Coronary artery (tissue), 2 donors: ENCODE measurements around the gene TRIM71.
"Not testable (repeated sequence)": the region's sequence is repeated elsewhere in the genome, so short reads cannot be mapped to it uniquely, and the experiment has no call there.

Source experiments
- DNase-seq: peaks from one replicate; pipeline ENCODE4 v3.0.0-alpha.2; 2017; ENCODE audit warnings: low spot score
- H3K27ac ChIP-seq, 2 donors: fragments of 200-600 bp; sonication (generic); one replicate each; pipeline ENCODE4 v1.5.1; 2016 to 2019
- H3K4me3 ChIP-seq: fragments of 200-600 bp; sonication (generic); 2 replicates; pipeline ENCODE4 v1.5.1; 2016; ENCODE audit warnings: mild to moderate bottlenecking, moderate library complexity
- TF ChIP-seq, protein P1 (sequence below): fragments of 200-600 bp; sonication (generic); IDR thresholded peaks from one replicate; pipeline ENCODE4 v1.5.1; 2019; ENCODE audit warnings: antibody characterized with exemption

Gene TRIM71

DNA sequence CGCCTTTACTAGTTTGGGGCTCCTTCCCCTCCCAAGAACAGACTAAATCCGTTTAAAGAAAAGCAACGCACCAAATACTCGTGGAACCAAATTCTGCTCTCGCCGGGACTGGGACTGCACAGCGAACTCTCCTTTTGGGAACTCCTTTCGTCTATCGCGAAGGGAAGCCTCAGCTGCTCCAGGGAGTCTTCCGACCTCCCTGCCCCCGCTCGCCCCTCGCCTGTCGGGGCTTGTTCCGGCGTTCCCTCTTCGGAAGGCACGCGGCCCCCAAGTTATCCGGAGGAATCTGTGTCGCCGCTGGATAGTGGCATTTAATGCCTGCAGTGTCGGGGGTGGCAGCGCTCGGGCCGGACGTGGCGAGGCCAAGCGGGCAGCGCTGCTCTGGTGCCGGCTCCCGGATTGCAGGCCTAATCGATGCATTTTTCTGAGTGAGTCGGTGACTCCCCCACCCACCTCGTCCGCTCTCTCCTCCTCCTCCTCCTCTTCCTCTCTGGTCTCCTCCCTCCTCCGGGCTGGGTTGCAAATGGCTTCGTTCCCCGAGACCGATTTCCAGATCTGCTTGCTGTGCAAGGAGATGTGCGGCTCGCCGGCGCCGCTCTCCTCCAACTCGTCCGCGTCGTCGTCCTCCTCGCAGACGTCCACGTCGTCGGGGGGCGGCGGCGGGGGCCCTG is at the start of gene TRIM71:
TSS of gene TRIM71 (plus strand) at position 440 of the 671 bp plus-strand sequence. CDS start at position 524, 84 bp downstream.
- Histone ChIP-seq H3K27ac (no peak within 1 kb of the TSS), H3K4me3 (peak within 1 kb of the TSS; percentile 64)
- DNase-seq, result no peak
- TF ChIP-seq, protein P1, sequence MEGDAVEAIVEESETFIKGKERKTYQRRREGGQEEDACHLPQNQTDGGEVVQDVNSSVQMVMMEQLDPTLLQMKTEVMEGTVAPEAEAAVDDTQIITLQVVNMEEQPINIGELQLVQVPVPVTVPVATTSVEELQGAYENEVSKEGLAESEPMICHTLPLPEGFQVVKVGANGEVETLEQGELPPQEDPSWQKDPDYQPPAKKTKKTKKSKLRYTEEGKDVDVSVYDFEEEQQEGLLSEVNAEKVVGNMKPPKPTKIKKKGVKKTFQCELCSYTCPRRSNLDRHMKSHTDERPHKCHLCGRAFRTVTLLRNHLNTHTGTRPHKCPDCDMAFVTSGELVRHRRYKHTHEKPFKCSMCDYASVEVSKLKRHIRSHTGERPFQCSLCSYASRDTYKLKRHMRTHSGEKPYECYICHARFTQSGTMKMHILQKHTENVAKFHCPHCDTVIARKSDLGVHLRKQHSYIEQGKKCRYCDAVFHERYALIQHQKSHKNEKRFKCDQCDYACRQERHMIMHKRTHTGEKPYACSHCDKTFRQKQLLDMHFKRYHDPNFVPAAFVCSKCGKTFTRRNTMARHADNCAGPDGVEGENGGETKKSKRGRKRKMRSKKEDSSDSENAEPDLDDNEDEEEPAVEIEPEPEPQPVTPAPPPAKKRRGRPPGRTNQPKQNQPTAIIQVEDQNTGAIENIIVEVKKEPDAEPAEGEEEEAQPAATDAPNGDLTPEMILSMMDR, result no peak

DNA sequence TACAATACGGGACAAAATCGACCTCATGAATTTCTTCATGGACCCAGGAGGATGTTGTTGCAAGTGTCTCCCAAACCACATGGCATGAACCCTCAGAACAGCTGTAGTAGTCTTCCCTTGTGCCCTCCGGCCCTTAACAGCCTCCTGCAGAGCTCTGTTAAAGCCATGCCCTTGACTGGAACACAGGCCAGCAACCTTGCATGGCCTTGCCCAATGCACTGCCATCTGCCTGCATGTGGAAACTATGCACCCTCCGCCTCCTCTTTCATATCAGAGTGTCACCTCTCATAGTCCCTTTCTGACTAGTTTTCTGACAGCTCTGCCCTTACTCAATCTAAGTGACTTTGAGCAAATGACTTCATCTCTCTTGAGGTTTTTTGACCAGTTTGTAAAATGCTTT is 39.4 kb upstream of the TRIM71 start:
- TF ChIP-seq, protein P1, result no peak

DNA sequence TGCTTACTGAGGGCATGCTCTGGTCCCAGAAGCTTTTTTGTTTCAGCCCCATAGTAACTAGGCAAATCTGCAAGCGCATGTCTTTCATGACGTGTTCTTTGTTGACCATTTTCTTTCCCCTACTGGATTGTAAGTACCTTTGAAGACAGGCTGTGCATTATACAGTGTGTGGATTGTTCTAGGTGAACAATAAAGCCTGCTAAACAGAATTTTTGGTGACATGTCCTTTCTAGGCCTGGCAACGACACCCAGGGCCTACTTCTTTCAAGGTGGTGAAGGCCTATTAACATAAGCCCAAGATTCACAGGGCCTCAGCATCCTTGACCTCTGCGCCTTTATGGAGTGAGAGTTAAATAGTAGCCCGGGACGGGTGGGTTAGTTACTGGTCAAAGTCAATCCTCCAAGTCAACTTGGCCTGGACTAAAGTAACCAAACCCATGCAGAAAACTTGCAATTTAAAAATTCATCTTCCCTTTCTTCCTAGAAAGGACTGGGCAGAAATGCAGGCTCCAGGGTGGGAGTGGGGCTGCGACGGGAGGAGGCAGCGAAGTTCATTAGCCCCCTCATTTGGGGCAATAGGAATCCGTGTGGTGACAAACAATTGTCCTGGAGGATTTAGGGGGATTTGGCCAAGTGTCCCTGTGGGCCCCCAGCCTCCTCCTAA is 37.6 kb upstream of the TRIM71 start:
- TF ChIP-seq, protein P1, result no peak
- Histone ChIP-seq H3K27ac (no peak overlapping the region), H3K4me3 (peak overlapping the region; percentile 74)
- DNase-seq, result no peak

More for the DNA sequence above, 39.4 kb upstream of the TRIM71 start:
- H3K27ac ChIP-seq, result no peak overlapping the region
- no peak overlapping the region for H3K4me3 ChIP-seq
- DNase-seq, result no peak

DNA sequence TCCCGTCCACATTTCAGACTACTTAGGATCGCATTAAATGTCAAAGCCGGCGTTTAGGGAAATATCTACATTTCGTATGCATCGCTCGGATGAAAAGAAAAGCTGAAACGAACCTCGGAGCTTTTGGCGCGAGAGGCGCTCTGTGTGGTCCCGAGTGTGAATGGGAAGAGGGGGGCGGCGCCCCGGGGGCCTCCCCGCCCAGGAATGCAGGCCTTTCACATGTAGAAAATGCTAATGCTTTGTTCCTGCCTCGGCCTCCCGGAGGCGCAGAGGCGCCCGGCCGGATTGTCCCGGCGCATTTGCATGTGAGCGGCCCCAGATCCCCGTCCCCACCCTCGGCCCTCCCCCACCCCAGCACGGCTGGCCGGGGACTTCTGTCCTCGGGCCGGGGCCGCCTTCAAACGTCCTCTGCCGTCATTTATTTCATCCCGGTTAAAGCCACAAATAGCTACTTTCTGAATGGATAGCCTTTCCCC is 37.0 kb upstream of the TRIM71 start:
- peak overlapping the region; percentile 74 for H3K4me3 ChIP-seq
- TF ChIP-seq, protein P1, result no peak
- H3K27ac ChIP-seq, result no peak overlapping the region
- no peak for DNase-seq

DNA sequence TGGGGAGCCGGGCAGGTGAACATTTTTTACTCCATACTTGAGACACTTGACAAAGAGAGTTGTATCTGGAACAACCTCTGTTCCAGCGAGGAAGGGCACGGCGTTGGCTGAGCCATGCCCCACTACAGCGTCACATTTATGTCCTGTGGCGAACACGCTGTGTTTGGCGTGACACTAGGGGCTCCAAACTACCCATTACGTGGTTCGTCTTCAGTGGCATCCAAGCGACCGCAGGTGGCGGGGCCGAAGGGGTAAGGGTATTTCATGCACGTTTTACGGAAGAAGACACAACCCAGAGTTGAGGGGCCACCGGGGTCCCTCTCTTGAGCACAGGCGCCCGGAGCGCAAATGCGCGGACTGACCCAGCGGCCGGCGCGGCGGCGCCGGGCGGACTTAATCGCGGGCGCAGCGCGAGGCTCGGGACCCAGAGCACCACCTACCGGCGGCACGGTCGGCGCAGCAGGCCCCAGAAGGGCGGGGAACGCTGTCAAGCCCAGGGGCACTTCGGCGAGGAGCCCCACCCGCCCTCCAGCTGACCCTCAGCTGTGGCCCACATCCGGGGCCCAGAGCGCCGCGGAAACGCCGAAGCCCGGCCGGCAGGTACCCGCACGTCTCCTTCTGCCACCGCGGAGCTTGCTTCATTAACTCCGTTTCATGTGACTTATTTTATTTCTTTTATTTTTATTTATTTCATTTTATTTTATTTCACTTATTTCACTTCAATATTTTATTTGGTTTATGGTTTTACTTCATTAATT is 36.4 kb upstream of the TRIM71 start:
- TF ChIP-seq, protein P1, result peak; percentile 84
- Histone ChIP-seq H3K27ac (no peak overlapping the region), H3K4me3 (peak overlapping the region; percentile 74)
- DNase-seq, result peak; percentile 73

DNA sequence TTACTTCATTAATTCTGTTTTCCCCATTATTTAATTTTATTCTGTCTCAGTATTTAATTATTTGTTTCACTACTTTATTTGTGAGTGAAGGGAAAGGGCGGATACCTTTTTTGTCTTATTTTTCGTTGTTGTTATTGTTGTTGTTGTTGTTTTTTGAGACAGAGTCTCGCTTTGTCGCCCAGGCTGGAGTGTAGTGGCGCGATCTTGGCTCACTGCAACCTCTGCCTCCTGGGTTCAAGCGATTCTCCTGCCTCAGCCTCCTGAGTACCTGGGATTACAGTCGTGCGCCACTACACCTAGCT is 35.9 kb upstream of the TRIM71 start:
- not testable (repeated sequence) for H3K4me3 ChIP-seq, DNase-seq, H3K27ac ChIP-seq

DNA sequence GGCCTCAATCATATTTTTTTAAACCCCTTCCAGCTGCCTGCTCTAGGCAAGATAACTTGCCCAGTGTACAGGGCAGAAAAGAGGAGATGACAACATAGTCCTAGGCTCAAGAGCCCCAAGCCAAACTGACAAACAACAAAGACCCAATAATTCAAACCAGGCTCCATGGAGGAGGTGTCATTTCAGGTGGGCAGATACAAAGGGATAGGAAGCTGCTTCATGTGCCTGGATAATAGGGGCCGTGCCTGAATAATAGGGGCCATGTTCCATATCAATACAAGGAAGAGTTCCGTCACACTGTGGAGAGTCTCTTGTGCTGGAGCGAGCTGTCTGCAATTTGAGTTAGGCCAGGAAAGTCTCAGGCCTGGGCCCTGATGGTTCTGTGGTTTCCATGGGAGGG is 35.4 kb upstream of the TRIM71 start:
- Histone ChIP-seq H3K4me3 (no peak overlapping the region), H3K27ac (no peak overlapping the region)
- no peak for DNase-seq
- TF ChIP-seq, protein P1, result no peak
